Large intestine (tissue), 3 donors: Measurements from ENCODE around the gene TP73. TPM values are rescaled to one million over a fixed set of nuclear protein-coding genes. Genes with fewer than 3 reads are reported as not detected.

ENCODE experiments used
- DNase-seq, 2 donors: peaks; one replicate each; pipeline versions ENCODE4 v3.0.0 to v3.0.0-alpha.2; 2013
- H3K27ac ChIP-seq: one replicate; pipeline ENCODE4 v1.5.1; 2013; ENCODE audit warnings: low read length
- H3K27me3 ChIP-seq: 2 replicates; pipeline ENCODE4 v1.6.1; 2013; ENCODE audit warnings: low read length; ENCODE audit not compliant: control insufficient read depth, insufficient read depth
- H3K36me3 ChIP-seq: 2 replicates; pipeline ENCODE4 v1.6.1; 2013; ENCODE audit warnings: low read length; ENCODE audit not compliant: control insufficient read depth, insufficient read depth
- H3K4me1 ChIP-seq: one replicate; pipeline ENCODE4 v1.6.1; 2013; ENCODE audit warnings: low read length; ENCODE audit not compliant: control insufficient read depth, insufficient read depth
- H3K4me3 ChIP-seq: one replicate; pipeline ENCODE4 v1.5.1; 2013; ENCODE audit warnings: low read length
- H3K9me3 ChIP-seq: one replicate; pipeline ENCODE4 v1.6.1; 2013; ENCODE audit warnings: mild to moderate bottlenecking, low read depth, low read length, moderate library complexity; ENCODE audit not compliant: control insufficient read depth
- WGBS: methylation state at CpG from one replicate; pipeline ENCODE4 v1.1.5; 2013; ENCODE audit warnings: low lambda C conversion rate; ENCODE audit not compliant: insufficient coverage; 5-methylcytosine and 5-hydroxymethylcytosine counted together
- polyA plus RNA-seq: library from polyadenylated mRNA; unstranded; fragments of 120-200 nt; gene quantifications from one replicate; pipeline ENCODE4 v1.2.1, GENCODE V29; 2013

TP73 gene
- polyA plus RNA-seq, 1 donor, result 0.55 TPM

- peaks cover 7% of the 10 kb centered on the region for H3K27me3 ChIP-seq
- no peak overlapping the region for H3K27ac ChIP-seq
- no peak for DNase-seq
- H3K4me3 ChIP-seq, result no peak overlapping the region
- no peaks in the 10 kb centered on the region for H3K36me3 ChIP-seq
- WGBS, result no CpG with 5 or more reads among the region's 27 CpGs
- H3K9me3 ChIP-seq, result no peaks in the 10 kb centered on the region
- H3K4me1 ChIP-seq, result peaks cover 7% of the 10 kb centered on the region
Measured at GRCh38 chr1:3681898-3682806, 29.8 kb downstream of the TP73 start.

- WGBS, result no CpG with 5 or more reads among the region's 1 CpG
- Histone ChIP-seq H3K27me3 (peaks cover 7% of the 10 kb centered on the region), H3K4me3 (no peak overlapping the region), H3K4me1 (peaks cover 7% of the 10 kb centered on the region), H3K9me3 (no peaks in the 10 kb centered on the region), H3K36me3 (no peaks in the 10 kb centered on the region), H3K27ac (no peak overlapping the region)
- no peak for DNase-seq
Measured at GRCh38 chr1:3683197-3683596, 30.9 kb downstream of the TP73 start.

- H3K4me3 ChIP-seq, result no peak overlapping the region
- peak in 1 of 2 donors; percentile 55 for DNase-seq
- H3K27ac ChIP-seq, result no peak overlapping the region
- WGBS, result no CpG with 5 or more reads among the region's 26 CpGs
- no peaks in the 10 kb centered on the region for H3K36me3 ChIP-seq
- peaks cover 7% of the 10 kb centered on the region for H3K27me3 ChIP-seq
- no peaks in the 10 kb centered on the region for H3K9me3 ChIP-seq
- H3K4me1 ChIP-seq, result peaks cover 7% of the 10 kb centered on the region
Measured at GRCh38 chr1:3683992-3684391, 31.7 kb downstream of the TP73 start.

GRCh38 chr1:3685222-3685621 lies 32.9 kb downstream of the TP73 start:
- Histone ChIP-seq H3K27me3 (peaks cover 7% of the 10 kb centered on the region), H3K4me3 (no peak overlapping the region), H3K27ac (no peak overlapping the region), H3K9me3 (no peaks in the 10 kb centered on the region), H3K4me1 (peaks cover 14% of the 10 kb centered on the region), H3K36me3 (no peaks in the 10 kb centered on the region)
- WGBS, result no CpG with 5 or more reads among the region's 14 CpGs
- no peak for DNase-seq

- no peaks in the 10 kb centered on the region for H3K9me3 ChIP-seq
- H3K4me1 ChIP-seq, result peaks cover 14% of the 10 kb centered on the region
- H3K36me3 ChIP-seq, result no peaks in the 10 kb centered on the region
- H3K4me3 ChIP-seq, result no peak overlapping the region
- WGBS, result no CpG with 5 or more reads among the region's 19 CpGs
- H3K27ac ChIP-seq, result no peak overlapping the region
- no peak for DNase-seq
- peaks cover 7% of the 10 kb centered on the region for H3K27me3 ChIP-seq
Measured at GRCh38 chr1:3685906-3686305, 33.6 kb downstream of the TP73 start.

GRCh38 chr1:3687504-3687903 lies 35.2 kb downstream of the TP73 start:
- no CpG with 5 or more reads among the region's 12 CpGs for WGBS
- H3K27me3 ChIP-seq, result peaks cover 7% of the 10 kb centered on the region
- H3K4me3 ChIP-seq, result no peak overlapping the region

GRCh38 chr1:3688356-3689137 lies 36.2 kb downstream of the TP73 start:
- DNase-seq, result no peak
- no peak overlapping the region for H3K27ac ChIP-seq
- no peaks in the 10 kb centered on the region for H3K36me3 ChIP-seq
- WGBS, result no CpG with 5 or more reads among the region's 29 CpGs
- peaks cover 14% of the 10 kb centered on the region for H3K4me1 ChIP-seq
- peaks cover 7% of the 10 kb centered on the region for H3K27me3 ChIP-seq
- no peak overlapping the region for H3K4me3 ChIP-seq
- H3K9me3 ChIP-seq, result no peaks in the 10 kb centered on the region

More at GRCh38 chr1:3687504-3687903, 35.2 kb downstream of the TP73 start:
- H3K36me3 ChIP-seq, result no peaks in the 10 kb centered on the region
- no peak for DNase-seq
- peaks cover 14% of the 10 kb centered on the region for H3K4me1 ChIP-seq
- H3K27ac ChIP-seq, result no peak overlapping the region
- H3K9me3 ChIP-seq, result no peaks in the 10 kb centered on the region

GRCh38 chr1:3689138-3689750 lies 36.9 kb downstream of the TP73 start:
- no peak overlapping the region for H3K27ac ChIP-seq
- H3K9me3 ChIP-seq, result no peaks in the 10 kb centered on the region
- H3K4me1 ChIP-seq, result peaks cover 8% of the 10 kb centered on the region
- H3K27me3 ChIP-seq, result peaks cover 2% of the 10 kb centered on the region
- no peaks in the 10 kb centered on the region for H3K36me3 ChIP-seq
- H3K4me3 ChIP-seq, result no peak overlapping the region
- WGBS, result no CpG with 5 or more reads among the region's 19 CpGs
- DNase-seq, result no peak

- Histone ChIP-seq H3K9me3 (no peaks in the 10 kb centered on the region), H3K4me1 (peaks cover 7% of the 10 kb centered on the region), H3K4me3 (no peak overlapping the region), H3K36me3 (no peaks in the 10 kb centered on the region), H3K27me3 (no peaks in the 10 kb centered on the region), H3K27ac (no peak overlapping the region)
- no peak for DNase-seq
- no CpG with 5 or more reads among the region's 50 CpGs for WGBS
Measured at GRCh38 chr1:3690282-3691065, 38.2 kb downstream of the TP73 start.
